GM19452 (cell line): Measurements from ENCODE around the gene GRAP.
"Not testable (repeated sequence)": the region's sequence is repeated elsewhere in the genome, so short reads cannot be mapped to it uniquely, and the experiment has no call there.

ENCODE experiments used
- ATAC-seq: cut with Tn5 transposase; IDR thresholded peaks from one replicate; pipeline ENCODE4 v1.9.1; 2021; ENCODE audit not compliant: unreplicated experiment

GRAP gene

GRCh38 chr17:19042369-19042768 lies 4.4 kb downstream of the GRAP start:
- not testable (repeated sequence) for ATAC-seq

- ATAC-seq: not testable (repeated sequence)
These were observed 4.9 kb downstream of the GRAP start for GRCh38 chr17:19041871-19042270.

- ATAC-seq: not testable (repeated sequence)
These were observed 6.4 kb downstream of the GRAP start for GRCh38 chr17:19040350-19040749.

- ATAC-seq: not testable (repeated sequence)
These were observed 8.0 kb downstream of the GRAP start for GRCh38 chr17:19038730-19039129.

GRCh38 chr17:19038007-19038406 lies 8.8 kb downstream of the GRAP start:
- not testable (repeated sequence) for ATAC-seq

DNA sequence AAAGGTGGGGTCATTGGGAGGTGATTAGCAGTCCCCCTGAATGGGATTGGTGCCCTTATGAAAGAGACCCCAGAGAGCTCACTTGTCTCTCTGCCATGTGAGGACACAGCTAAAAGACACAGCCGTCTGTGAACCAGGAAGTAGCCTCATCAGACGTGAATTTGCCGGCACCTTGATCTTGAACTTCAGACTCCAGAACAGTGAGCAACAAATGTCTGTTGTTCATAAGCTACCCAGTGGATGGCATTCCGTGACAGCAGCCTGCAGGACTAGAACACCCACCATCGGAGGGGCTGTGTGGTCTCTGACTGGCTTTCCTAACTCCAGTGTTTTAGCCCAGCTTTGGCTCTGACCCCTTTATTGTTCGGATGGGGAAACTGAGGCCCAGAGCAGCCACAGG lies 9.2 kb downstream of the GRAP start:
- ATAC-seq: not testable (repeated sequence)

GRCh38 chr17:19036186-19036585 lies 10.6 kb downstream of the GRAP start:
- ATAC-seq: not testable (repeated sequence)

DNA sequence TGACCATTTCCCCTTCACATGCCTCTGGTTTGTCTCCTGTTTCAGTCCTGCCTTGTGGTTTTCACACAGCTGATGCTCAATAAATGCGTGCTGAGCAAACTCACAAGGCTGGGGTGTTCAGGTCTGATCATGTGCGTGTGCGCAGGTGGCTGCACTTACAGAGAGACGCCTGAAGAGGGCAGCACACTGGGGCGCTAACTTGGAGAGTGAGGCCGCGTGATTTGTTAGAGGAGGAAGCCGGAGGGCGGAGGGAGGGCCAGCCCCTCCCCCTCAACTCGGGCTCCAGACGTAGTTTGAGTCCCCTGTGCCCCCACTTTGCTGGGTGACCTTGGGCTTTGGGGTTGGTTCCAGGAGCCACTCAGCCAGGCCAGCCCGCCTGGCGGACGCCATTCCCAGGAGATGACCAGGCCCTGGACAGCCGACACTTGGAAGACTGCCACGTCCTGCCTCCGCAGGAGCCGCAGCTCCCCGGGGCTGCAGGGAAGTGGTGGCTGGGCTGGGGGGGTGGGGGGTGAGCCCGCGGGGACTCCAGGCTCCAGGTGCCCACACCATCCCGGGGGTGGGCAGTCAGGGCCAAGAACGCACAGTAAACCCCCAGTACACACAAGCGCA lies 14.3 kb downstream of the GRAP start:
- peak; percentile 47 for ATAC-seq

- ATAC-seq: not testable (repeated sequence)
These were observed 15.0 kb downstream of the GRAP start for GRCh38 chr17:19031729-19032128.

DNA sequence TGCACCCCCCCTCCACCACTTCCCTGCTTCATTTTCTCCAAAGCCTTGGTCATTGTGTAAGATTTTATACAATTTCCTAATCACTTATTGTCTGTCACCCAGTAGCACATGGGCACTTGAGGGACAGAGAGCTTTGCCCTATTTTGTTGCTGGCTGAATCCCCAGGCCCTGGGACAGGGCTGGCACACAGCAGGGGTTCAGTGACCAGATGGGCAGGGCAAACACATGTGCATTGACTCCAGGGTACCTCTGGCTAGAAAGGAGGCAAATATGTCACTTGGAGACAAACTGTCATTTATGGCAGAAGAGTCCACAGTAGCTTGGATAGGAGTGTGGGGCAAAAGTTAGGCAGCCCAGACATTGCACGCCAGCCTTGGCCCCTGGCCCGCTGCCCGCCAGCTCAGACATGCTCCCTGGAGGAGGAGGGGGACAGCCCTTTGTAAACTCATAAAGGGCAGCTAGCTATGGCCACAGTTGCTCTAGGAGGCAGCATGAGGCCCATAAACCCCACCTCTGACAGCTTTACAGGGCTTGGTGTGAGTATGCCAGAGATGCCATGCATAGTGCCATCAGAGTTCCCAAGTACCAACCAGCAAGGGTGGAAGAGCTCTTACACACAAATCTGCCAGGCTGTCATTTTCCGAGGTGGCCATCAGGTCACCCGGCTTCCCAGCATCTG lies 15.8 kb downstream of the GRAP start:
- not testable (repeated sequence) for ATAC-seq

GRCh38 chr17:19029740-19030139 lies 17.0 kb downstream of the GRAP start:
- not testable (repeated sequence) for ATAC-seq

GRCh38 chr17:19028671-19029070 lies 18.1 kb downstream of the GRAP start:
- not testable (repeated sequence) for ATAC-seq

- no peak for ATAC-seq
These were observed 22.4 kb downstream of the GRAP start for GRCh38 chr17:19024101-19025078.

DNA sequence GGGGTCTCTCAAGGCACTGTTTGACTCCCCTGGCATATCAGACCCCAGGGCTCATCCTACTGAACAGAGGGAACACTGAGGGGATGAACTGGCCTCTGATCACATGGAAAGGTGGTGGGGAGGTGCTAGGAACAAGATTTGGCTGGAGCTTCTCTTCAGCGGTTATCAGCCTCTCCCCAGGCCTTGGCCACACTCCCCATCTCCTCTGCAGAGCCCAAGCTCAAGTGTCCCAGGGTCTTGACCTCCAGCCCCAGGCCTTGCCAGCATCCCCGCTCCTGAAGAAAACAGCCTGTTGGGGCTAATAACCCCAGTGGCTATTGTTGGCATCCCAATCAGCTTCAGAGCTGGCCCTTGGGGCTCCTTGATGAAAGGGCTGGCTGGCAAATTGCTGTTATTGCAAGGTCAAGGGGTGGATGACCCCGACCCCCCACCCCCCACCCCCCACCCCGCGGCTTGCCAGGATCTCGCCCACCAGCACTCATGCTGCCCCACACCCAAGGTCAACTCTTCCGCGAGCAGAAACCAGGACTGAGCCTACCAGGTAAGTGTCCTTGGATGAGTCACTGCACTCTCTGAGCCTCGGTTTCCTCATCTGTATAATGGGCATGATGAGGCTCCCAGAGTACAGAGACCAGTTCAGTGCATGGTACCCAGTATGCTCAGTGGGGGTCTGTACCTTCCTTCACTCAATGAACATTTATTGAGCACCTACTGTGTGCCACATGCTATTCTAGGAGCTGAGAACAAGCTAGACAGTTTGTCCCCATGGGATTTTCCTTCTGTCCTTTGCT lies 23.4 kb downstream of the GRAP start:
- ATAC-seq: no peak

GRCh38 chr17:19022747-19023146 lies 24.0 kb downstream of the GRAP start:
- ATAC-seq: no peak

GRCh38 chr17:19022128-19022527 lies 24.6 kb downstream of the GRAP start:
- ATAC-seq: no peak

DNA sequence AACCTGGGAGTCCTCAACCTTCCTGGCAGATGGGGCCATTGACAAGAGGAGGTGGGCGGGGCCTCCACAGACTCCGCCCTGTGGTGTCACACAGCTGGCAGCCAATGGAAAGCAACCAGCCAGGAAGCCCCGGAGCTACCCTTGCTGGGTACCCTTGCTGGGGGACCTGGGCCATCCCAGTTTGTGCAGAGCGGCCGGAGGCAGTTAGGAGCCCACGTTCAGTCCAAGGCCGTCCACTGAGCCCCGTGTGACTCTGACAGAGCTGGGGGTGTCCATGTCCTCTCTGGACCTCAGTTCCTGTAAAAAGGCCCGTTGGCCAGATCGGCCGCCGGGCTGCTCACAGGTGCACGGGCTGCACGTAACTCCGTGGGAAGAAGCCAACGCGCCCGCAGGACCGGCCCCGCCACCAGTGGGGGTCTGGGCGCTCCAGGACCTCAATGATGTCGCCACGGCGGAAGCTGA lies 25.1 kb downstream of the GRAP start:
- ATAC-seq: no peak

GRCh38 chr17:19021011-19021621 lies 25.6 kb downstream of the GRAP start:
- ATAC-seq: not testable (repeated sequence)

GRCh38 chr17:19020016-19020415 lies 26.7 kb downstream of the GRAP start:
- ATAC-seq: no peak
